ENCODE data around the gene FAM117B. TPM values are rescaled to one million over a fixed set of nuclear protein-coding genes. Genes with fewer than 3 reads are reported as not detected.

Gene FAM117B
- 1.4 and 1.6 TPM in 2 replicates for total RNA-seq (ENCODE audit: low replicate concordance)

DNA sequence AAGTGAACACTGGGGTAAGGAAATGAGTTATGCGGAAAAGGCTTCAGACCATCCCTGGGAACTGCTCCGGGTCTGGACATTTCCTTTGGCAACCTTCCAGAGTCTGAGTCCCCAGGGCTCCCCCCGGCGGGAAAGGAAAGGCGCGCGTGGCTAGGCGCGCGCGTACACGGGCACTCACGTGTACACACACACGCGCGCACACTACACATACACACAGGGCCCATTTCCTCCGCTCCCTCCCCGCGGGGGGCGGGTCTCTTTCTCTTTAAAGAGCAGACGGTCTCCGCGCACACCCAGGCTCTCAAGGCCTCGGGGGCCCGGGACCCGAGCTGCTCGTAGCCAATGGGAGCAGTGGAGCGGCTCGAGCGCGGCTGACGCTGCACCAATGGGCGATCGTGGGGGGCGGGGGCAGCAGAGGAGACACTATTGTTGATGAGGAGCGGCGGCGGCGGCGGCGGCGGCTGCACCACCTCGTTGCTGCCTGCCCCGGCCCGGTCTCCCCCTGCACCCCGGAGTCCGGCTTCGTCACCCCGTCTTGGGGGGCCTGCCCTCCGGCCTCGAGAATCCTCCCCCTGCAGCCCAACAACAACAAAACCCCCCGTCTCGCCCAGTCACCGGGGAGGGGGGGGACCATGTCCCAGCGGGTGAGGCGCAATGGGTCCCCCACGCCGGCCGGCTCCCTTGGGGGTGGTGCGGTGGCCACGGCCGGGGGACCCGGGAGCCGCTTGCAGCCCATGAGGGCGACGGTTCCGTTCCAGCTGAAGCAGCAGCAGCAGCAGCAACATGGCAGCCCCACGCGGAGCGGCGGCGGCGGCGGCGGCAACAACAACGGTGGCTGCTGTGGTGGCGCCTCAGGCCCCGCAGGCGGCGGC, at the start of gene FAM117B:
Gene FAM117B (plus strand): TSS at position 414 of the 872 bp plus-strand sequence. CDS start 219 bp downstream, at position 633.

Other genes starting within 250 kb of the FAM117B start
- gene ICA1L, start 236.8 kb downstream of the FAM117B start, total RNA-seq (ENCODE audit: low replicate concordance) = 1.7 and 4.2 TPM in 2 replicates

Measured in smooth muscle cell of the coronary artery (primary cell).